ENCODE data around the gene ANKS6. TPM values are rescaled to one million over a fixed set of nuclear protein-coding genes. Genes with fewer than 3 reads are reported as not detected.

Gene ANKS6
- total and polyA plus RNA-seq, 4 donors = 16.7 to 35.5 (median 25.0) TPM

GRCh38 chr9:98719055-98719454 is 77.3 kb downstream of the ANKS6 start:
- no peaks in the 10 kb centered on the region for H3K36me3 ChIP-seq (ENCODE audit: control insufficient read depth in 4 of 4, insufficient read depth in 4 of 4, low read length in 4 of 4)
- peaks cover 0 to 5% (median 0%) of the 10 kb centered on the region in 3 donors for H3K27me3 ChIP-seq (ENCODE audit: control insufficient read depth in 3 of 3, insufficient read depth in 3 of 3, low read length in 2 of 3)
- DNase-seq (no peak), ATAC-seq (ENCODE audit: insufficient read depth, low FRiP score) (no peak)
- peaks cover 0 to 6% (median under 1%) of the 10 kb centered on the region in 4 donors for H3K9me3 ChIP-seq (ENCODE audit: control insufficient read depth in 4 of 4, insufficient read depth in 3 of 4, low read length in 3 of 4)
- no peak overlapping the region for H3K4me3 ChIP-seq
- TF ChIP-seq, protein P1, sequence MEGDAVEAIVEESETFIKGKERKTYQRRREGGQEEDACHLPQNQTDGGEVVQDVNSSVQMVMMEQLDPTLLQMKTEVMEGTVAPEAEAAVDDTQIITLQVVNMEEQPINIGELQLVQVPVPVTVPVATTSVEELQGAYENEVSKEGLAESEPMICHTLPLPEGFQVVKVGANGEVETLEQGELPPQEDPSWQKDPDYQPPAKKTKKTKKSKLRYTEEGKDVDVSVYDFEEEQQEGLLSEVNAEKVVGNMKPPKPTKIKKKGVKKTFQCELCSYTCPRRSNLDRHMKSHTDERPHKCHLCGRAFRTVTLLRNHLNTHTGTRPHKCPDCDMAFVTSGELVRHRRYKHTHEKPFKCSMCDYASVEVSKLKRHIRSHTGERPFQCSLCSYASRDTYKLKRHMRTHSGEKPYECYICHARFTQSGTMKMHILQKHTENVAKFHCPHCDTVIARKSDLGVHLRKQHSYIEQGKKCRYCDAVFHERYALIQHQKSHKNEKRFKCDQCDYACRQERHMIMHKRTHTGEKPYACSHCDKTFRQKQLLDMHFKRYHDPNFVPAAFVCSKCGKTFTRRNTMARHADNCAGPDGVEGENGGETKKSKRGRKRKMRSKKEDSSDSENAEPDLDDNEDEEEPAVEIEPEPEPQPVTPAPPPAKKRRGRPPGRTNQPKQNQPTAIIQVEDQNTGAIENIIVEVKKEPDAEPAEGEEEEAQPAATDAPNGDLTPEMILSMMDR (IDR thresholded peaks at IDR 0.05; ENCODE audit: control extremely low read depth, extremely low read depth) = no peak
- WGBS, 2 donors = 72 to 76% methylated on average over 2 of the region's 2 CpGs
- H3K9ac ChIP-seq (ENCODE audit: insufficient read depth in 1 of 2, low read length in 2 of 2) = no peak overlapping the region
- H3K27ac ChIP-seq (ENCODE audit: low read depth in 1 of 2, low read length in 1 of 2) = no peak overlapping the region
- H3K4me1 ChIP-seq (ENCODE audit: control insufficient read depth in 5 of 5, insufficient read depth in 5 of 5, low read length in 5 of 5) = no peaks in the 10 kb centered on the region

DNA sequence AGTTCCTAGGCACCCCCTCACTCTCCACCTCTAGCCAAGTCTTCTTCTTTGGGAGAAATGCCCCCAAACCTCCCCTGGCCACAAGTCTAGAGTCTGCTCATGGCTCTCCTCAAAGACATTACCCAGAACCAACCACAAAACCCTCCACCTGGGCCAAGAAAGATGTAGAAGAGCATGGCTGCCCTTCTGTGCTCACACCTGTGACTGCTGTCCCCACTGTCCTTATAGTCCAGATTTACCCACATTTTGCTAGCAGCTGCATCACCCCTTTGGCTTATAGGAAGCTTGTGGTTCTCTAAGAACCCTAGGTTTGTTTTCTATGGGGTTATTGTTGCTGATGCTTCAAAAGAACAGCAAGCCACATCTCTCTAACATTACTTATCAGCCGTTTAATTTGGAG is 81.5 kb downstream of the ANKS6 start:
- Histone ChIP-seq H3K27ac (ENCODE audit: low read depth in 1 of 2, low read length in 1 of 2) (no peak overlapping the region), H3K27me3 (ENCODE audit: control insufficient read depth in 3 of 3, insufficient read depth in 3 of 3, low read length in 2 of 3) (peaks cover 0 to 18% (median 9%) of the 10 kb centered on the region in 3 donors), H3K9me3 (ENCODE audit: control insufficient read depth in 4 of 4, insufficient read depth in 3 of 4, low read length in 3 of 4) (peaks cover 0 to 5% (median 0%) of the 10 kb centered on the region in 4 donors), H3K4me1 (ENCODE audit: control insufficient read depth in 5 of 5, insufficient read depth in 5 of 5, low read length in 5 of 5) (no peaks in the 10 kb centered on the region), H3K36me3 (ENCODE audit: control insufficient read depth in 4 of 4, insufficient read depth in 4 of 4, low read length in 4 of 4) (no peaks in the 10 kb centered on the region), H3K4me3 (no peak overlapping the region), H3K9ac (ENCODE audit: insufficient read depth in 1 of 2, low read length in 2 of 2) (no peak overlapping the region)
- no peak for DNase-seq
- TF ChIP-seq, protein P1 (IDR thresholded peaks at IDR 0.05; ENCODE audit: control extremely low read depth, extremely low read depth) = no peak
- WGBS, 2 donors = 35 to 57% methylated on average over 1 of the region's 1 CpG
- no peak for ATAC-seq (ENCODE audit: insufficient read depth, low FRiP score)

DNA sequence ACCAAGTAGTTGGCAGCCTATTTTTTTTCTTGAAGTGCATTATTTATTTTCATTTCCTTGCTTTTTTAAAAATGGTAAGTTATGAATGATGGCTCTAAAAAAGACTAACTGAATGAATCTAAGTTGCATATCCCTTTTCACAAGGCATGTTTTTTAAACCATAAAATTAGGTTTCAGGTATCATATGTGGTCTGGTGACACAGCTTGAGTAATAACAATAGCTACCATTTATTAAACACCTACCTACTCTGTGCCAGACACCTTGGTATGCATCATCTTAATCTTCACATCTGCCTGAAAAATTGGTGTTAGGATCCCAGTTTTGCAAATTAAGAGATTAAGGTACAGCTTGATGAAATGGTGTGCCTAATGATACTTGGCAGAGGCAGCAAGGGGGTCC is 83.4 kb downstream of the ANKS6 start:
- no peak for ATAC-seq (ENCODE audit: insufficient read depth, low FRiP score)
- H3K4me3 ChIP-seq = no peak overlapping the region
- H3K4me1 ChIP-seq (ENCODE audit: control insufficient read depth in 5 of 5, insufficient read depth in 5 of 5, low read length in 5 of 5) = peaks cover 0 to 7% (median 0%) of the 10 kb centered on the region in 5 donors
- no peak overlapping the region for H3K27ac ChIP-seq (ENCODE audit: low read depth in 1 of 2, low read length in 1 of 2)
- peaks cover 14 to 24% (median 16%) of the 10 kb centered on the region in 3 donors for H3K27me3 ChIP-seq (ENCODE audit: control insufficient read depth in 3 of 3, insufficient read depth in 3 of 3, low read length in 2 of 3)
- no peaks in the 10 kb centered on the region for H3K36me3 ChIP-seq (ENCODE audit: control insufficient read depth in 4 of 4, insufficient read depth in 4 of 4, low read length in 4 of 4)
- DNase-seq = no peak
- TF ChIP-seq, protein P1 (IDR thresholded peaks at IDR 0.05; ENCODE audit: control extremely low read depth, extremely low read depth) = no peak
- H3K9me3 ChIP-seq (ENCODE audit: control insufficient read depth in 4 of 4, insufficient read depth in 3 of 4, low read length in 3 of 4) = peaks cover 0 to 7% (median 0%) of the 10 kb centered on the region in 4 donors
- no peak overlapping the region for H3K9ac ChIP-seq (ENCODE audit: insufficient read depth in 1 of 2, low read length in 2 of 2)

Measured in lung (tissue), 12 donors.